Stimulated activated naive CD8-positive, alpha-beta T cell treated with anti-CD3 and anti-CD28 coated beads, Interleukin-15, amount 100 ng/mL, for 72 hours (primary cell): ENCODE measurements around the gene TXNDC16.
"Not testable (repeated sequence)": the region's sequence is repeated elsewhere in the genome, so short reads cannot be mapped to it uniquely, and the experiment has no call there.

ENCODE experiments used
- ATAC-seq: fragments of 150-1000 bp; cut with Tn5 transposase; 2 replicates; pipeline ENCODE4 v1.10.0; 2021; ENCODE audit warnings: mild to moderate bottlenecking, moderate library complexity
- DNase-seq, 2 donors: peaks; one replicate each; pipeline ENCODE4 v3.0.0; 2021 to 2022
- H3K27ac Mint-ChIP-seq, 2 donors: one replicate each; pipeline ENCODE4 v1.8.0; 2022; ENCODE audit warnings: mild to moderate bottlenecking in 2 of 2, mixed read lengths in 2 of 2, moderate library complexity in 2 of 2
- H3K27me3 Mint-ChIP-seq: one replicate; pipeline ENCODE4 v1.8.0; 2022; ENCODE audit warnings: mixed read lengths
- H3K4me1 Mint-ChIP-seq: one replicate; pipeline ENCODE4 v1.8.0; 2022; ENCODE audit warnings: mild to moderate bottlenecking, mixed read lengths
- H3K4me3 Mint-ChIP-seq, 2 donors: one replicate each; pipeline ENCODE4 v1.8.0; 2022; ENCODE audit warnings: mild to moderate bottlenecking in 2 of 2, mixed read lengths in 2 of 2, moderate library complexity in 1 of 2
- H3K9me3 Mint-ChIP-seq, 2 donors: one replicate each; pipeline ENCODE4 v1.8.0; 2022; ENCODE audit warnings: mixed read lengths in 2 of 2

Gene TXNDC16

GRCh38 chr14:52485350-52485960 lies 66.8 kb downstream of the TXNDC16 start:
- Mint-ChIP-seq H3K4me1 (no peaks in the 10 kb centered on the region), H3K27me3 (no peaks in the 10 kb centered on the region), H3K4me3 (no peak overlapping the region), H3K9me3 (no peaks in the 10 kb centered on the region), H3K27ac (no peak overlapping the region)
- ATAC-seq (no peak), DNase-seq (no peak)

DNA sequence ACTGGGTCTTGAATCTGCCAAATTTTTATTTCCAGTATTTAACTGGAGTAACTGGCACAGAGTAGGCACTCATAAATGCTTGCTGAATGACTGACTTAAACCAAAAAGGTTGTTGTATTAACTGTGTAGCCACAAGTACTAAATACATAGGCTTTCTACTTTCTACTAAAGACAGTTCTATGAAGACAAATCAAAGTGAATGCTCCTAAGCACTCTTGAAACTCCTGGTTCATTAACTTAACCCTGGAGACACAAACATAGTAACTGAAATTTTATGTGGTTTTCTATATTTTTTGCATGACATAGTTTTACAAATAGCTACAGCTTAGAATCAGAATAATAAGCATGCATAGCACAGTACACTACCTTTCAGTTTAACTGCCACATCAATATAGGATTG lies 70.4 kb downstream of the TXNDC16 start:
- peaks cover 6% of the 10 kb centered on the region for H3K4me1 Mint-ChIP-seq
- DNase-seq (no peak), ATAC-seq (no peak)
- no peaks in the 10 kb centered on the region for H3K27me3 Mint-ChIP-seq
- peaks cover 0 to 5% of the 10 kb centered on the region in 2 donors for H3K9me3 Mint-ChIP-seq
- no peak overlapping the region for H3K27ac Mint-ChIP-seq
- no peak overlapping the region for H3K4me3 Mint-ChIP-seq

DNA sequence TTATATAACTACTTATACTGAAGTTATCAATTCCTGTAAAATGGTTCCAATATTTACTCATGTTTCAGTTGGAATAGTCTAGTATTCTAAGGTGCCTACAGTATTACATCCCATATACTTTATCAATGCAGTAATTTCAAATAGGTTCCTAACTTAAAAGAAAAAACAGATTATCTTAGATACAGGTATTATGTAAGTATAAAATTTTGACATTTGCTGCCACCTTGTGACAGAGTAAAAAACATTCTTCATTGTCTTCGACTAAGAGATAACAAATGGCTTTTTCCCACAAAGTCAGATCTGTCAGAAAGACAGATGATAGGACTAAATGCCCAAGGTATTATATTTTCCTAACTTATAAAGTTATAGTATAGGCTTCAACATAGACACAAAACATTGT lies 78.7 kb downstream of the TXNDC16 start:
- DNase-seq: no peak
- Mint-ChIP-seq H3K4me1 (peaks cover 6% of the 10 kb centered on the region), H3K4me3 (no peak overlapping the region), H3K27me3 (no peaks in the 10 kb centered on the region), H3K9me3 (peaks cover 10 to 13% of the 10 kb centered on the region in 2 donors), H3K27ac (no peak overlapping the region)
- ATAC-seq: no peak

GRCh38 chr14:52472728-52473127 lies 79.6 kb downstream of the TXNDC16 start:
- Mint-ChIP-seq H3K4me1 (peaks cover 3% of the 10 kb centered on the region), H3K27ac (no peak overlapping the region), H3K4me3 (no peak overlapping the region), H3K27me3 (no peaks in the 10 kb centered on the region), H3K9me3 (peaks cover 8 to 10% of the 10 kb centered on the region in 2 donors)
- ATAC-seq: no peak
- no peak for DNase-seq

DNA sequence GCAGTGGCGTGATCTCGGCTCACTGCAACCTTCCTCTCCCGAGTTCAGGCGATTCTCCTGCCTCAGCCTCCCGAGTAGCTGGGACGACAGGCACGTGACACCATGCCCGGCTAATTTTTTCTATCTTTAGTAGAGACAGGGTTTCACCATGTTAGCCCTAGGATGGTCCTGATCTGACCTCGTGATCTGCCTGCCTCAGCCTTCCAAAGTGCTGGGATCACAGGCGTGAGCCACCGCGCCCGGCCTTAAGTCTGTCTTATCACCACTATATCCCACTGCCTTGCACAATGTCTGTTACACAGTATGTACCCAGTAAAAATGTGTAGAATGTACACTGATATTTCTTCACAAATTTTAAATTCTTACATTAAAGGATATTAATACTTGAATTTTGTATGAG lies 80.1 kb downstream of the TXNDC16 start:
- H3K27me3 Mint-ChIP-seq, H3K4me1 Mint-ChIP-seq, ATAC-seq, DNase-seq, H3K4me3 Mint-ChIP-seq: not testable (repeated sequence)
- peak overlapping the region in 1 of 2 donors; percentile 57 for H3K27ac Mint-ChIP-seq
- H3K9me3 Mint-ChIP-seq: peaks cover 8 to 10% of the 10 kb centered on the region in 2 donors

DNA sequence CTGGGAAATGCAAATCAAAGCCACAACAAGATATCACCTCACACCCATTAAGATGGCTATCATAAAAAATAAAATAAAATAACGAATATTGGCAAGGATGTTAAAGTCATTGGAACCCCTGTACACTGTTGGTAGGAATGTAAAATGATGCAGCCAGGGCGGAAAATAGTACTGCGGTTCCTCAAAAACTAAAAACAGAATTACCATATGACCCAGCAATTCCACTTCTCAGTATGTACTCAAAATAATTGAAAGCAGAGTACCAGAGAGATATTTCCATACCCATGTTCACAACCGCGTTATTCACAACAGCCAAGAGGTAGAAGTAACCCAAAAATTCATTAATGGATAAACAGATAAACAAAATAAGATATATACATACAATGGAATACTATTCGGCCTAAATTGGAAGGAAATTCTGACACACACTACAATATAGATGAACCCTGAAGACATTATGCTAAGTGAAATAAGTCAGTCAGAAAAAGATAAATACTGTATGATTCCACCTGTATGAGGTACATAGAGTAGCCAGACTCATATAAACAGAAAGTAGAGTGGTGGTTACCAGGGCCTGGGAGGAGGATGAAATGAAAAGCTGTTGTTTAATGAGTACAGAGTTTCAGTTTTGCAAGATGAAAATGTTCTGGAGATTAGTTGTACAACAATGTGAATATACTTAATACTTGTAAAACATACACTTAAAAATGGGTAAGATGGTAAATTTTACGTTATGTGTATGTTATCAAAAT lies 84.6 kb downstream of the TXNDC16 start:
- no peaks in the 10 kb centered on the region for H3K9me3 Mint-ChIP-seq
- peaks cover 12% of the 10 kb centered on the region for H3K4me1 Mint-ChIP-seq
- ATAC-seq (peak; percentile 98), DNase-seq (peak in 1 of 2 donors; percentile 16)
- H3K27me3 Mint-ChIP-seq: no peaks in the 10 kb centered on the region
- H3K27ac Mint-ChIP-seq: no peak overlapping the region
- no peak overlapping the region for H3K4me3 Mint-ChIP-seq

GRCh38 chr14:52464175-52464574 lies 88.1 kb downstream of the TXNDC16 start:
- no peak overlapping the region for H3K27ac Mint-ChIP-seq
- ATAC-seq: no peak
- H3K4me3 Mint-ChIP-seq: no peak overlapping the region

GRCh38 chr14:52463375-52463774 lies 88.9 kb downstream of the TXNDC16 start:
- ATAC-seq: no peak
- DNase-seq: no peak
- peaks cover 12% of the 10 kb centered on the region for H3K4me1 Mint-ChIP-seq
- no peaks in the 10 kb centered on the region for H3K27me3 Mint-ChIP-seq
- H3K27ac Mint-ChIP-seq: no peak overlapping the region
- no peak overlapping the region for H3K4me3 Mint-ChIP-seq
- peaks cover 9 to 17% of the 10 kb centered on the region in 2 donors for H3K9me3 Mint-ChIP-seq

More at GRCh38 chr14:52464175-52464574, 88.1 kb downstream of the TXNDC16 start:
- no peaks in the 10 kb centered on the region for H3K27me3 Mint-ChIP-seq
- peaks cover 12% of the 10 kb centered on the region for H3K4me1 Mint-ChIP-seq
- peaks cover 6 to 15% of the 10 kb centered on the region in 2 donors for H3K9me3 Mint-ChIP-seq
- no peak for DNase-seq

GRCh38 chr14:52461721-52462120 lies 90.6 kb downstream of the TXNDC16 start:
- H3K27ac Mint-ChIP-seq: no peak overlapping the region
- no peaks in the 10 kb centered on the region for H3K27me3 Mint-ChIP-seq
- H3K4me3 Mint-ChIP-seq: no peak overlapping the region

GRCh38 chr14:52458721-52459085 lies 93.6 kb downstream of the TXNDC16 start:
- Mint-ChIP-seq H3K4me3 (no peak overlapping the region), H3K9me3 (peaks cover 9 to 17% of the 10 kb centered on the region in 2 donors), H3K4me1 (peaks cover 10% of the 10 kb centered on the region), H3K27me3 (no peaks in the 10 kb centered on the region), H3K27ac (no peak overlapping the region)
- ATAC-seq (no peak), DNase-seq (no peak)

More at GRCh38 chr14:52461721-52462120, 90.6 kb downstream of the TXNDC16 start:
- DNase-seq: no peak
- peaks cover 10% of the 10 kb centered on the region for H3K4me1 Mint-ChIP-seq
- peaks cover 9 to 17% of the 10 kb centered on the region in 2 donors for H3K9me3 Mint-ChIP-seq
- ATAC-seq: no peak

- no peak overlapping the region for H3K4me3 Mint-ChIP-seq
- peaks cover 10% of the 10 kb centered on the region for H3K4me1 Mint-ChIP-seq
- H3K9me3 Mint-ChIP-seq: peaks cover 13 to 17% of the 10 kb centered on the region in 2 donors
- DNase-seq (no peak), ATAC-seq (no peak)
- H3K27me3 Mint-ChIP-seq: no peaks in the 10 kb centered on the region
- no peak overlapping the region for H3K27ac Mint-ChIP-seq
These were observed 94.9 kb downstream of the TXNDC16 start for GRCh38 chr14:52457411-52457810.

- no peaks in the 10 kb centered on the region for H3K27me3 Mint-ChIP-seq
- peak; percentile 25 for ATAC-seq
- peaks cover 12 to 14% of the 10 kb centered on the region in 2 donors for H3K9me3 Mint-ChIP-seq
- no peak overlapping the region for H3K27ac Mint-ChIP-seq
- DNase-seq: no peak
- H3K4me3 Mint-ChIP-seq: no peak overlapping the region
- peaks cover 10% of the 10 kb centered on the region for H3K4me1 Mint-ChIP-seq
These were observed 96.8 kb downstream of the TXNDC16 start for GRCh38 chr14:52455291-52456088.

GRCh38 chr14:52447236-52447635 lies 105.1 kb downstream of the TXNDC16 start:
- no peaks in the 10 kb centered on the region for H3K27me3 Mint-ChIP-seq
- ATAC-seq: no peak
- H3K27ac Mint-ChIP-seq: no peak overlapping the region
- H3K9me3 Mint-ChIP-seq: peaks cover 12 to 20% of the 10 kb centered on the region in 2 donors
- H3K4me1 Mint-ChIP-seq: no peaks in the 10 kb centered on the region
- no peak overlapping the region for H3K4me3 Mint-ChIP-seq
- no peak for DNase-seq

GRCh38 chr14:52446355-52446754 lies 106.0 kb downstream of the TXNDC16 start:
- H3K27me3 Mint-ChIP-seq: no peaks in the 10 kb centered on the region
- H3K27ac Mint-ChIP-seq: no peak overlapping the region
- H3K9me3 Mint-ChIP-seq: peaks cover 12 to 20% of the 10 kb centered on the region in 2 donors
- no peak for DNase-seq
- H3K4me1 Mint-ChIP-seq: no peaks in the 10 kb centered on the region
- H3K4me3 Mint-ChIP-seq: no peak overlapping the region
- ATAC-seq: no peak

- ATAC-seq (no peak), DNase-seq (no peak)
- H3K27me3 Mint-ChIP-seq: no peaks in the 10 kb centered on the region
- H3K9me3 Mint-ChIP-seq: peaks cover 4 to 14% of the 10 kb centered on the region in 2 donors
- H3K4me1 Mint-ChIP-seq: no peaks in the 10 kb centered on the region
- no peak overlapping the region for H3K4me3 Mint-ChIP-seq
- no peak overlapping the region for H3K27ac Mint-ChIP-seq
These were observed 108.8 kb downstream of the TXNDC16 start for GRCh38 chr14:52443506-52443905.

GRCh38 chr14:52442602-52443001 lies 109.7 kb downstream of the TXNDC16 start:
- ATAC-seq: no peak

More at GRCh38 chr14:52442602-52443001, 109.7 kb downstream of the TXNDC16 start:
- Mint-ChIP-seq H3K27ac (no peak overlapping the region), H3K9me3 (peaks cover 0 to 5% of the 10 kb centered on the region in 2 donors), H3K27me3 (no peaks in the 10 kb centered on the region), H3K4me3 (no peak overlapping the region), H3K4me1 (no peaks in the 10 kb centered on the region)
- no peak for DNase-seq
